A673 (cell line): Measurements from ENCODE around the gene PPP3R2. TPM values are rescaled to one million over a fixed set of nuclear protein-coding genes. Genes with fewer than 3 reads are reported as not detected.

Experiments used
- BruUV-seq: library from RNA; stranded (reverse); fragments of 400-500 nt; replicated peaks from 2 replicates; lab custom pipeline; 2021; lab: Mats Ljungman, UMichigan
- CTCF ChIA-PET: fragments of 300-600 bp; sonication (Branson Sonifier 250); formaldehyde crosslinking; loops from one replicate; lab custom pipeline; 2022; ENCODE audit warnings: antibody characterized with exemption; lab: Charles Lee
- POLR2A ChIA-PET: fragments of 300-600 bp; sonication (Branson Sonifier 250); formaldehyde crosslinking; loops from one replicate; lab custom pipeline; 2022; ENCODE audit warnings: antibody characterized with exemption; ENCODE audit not compliant: low non-redundant PET; lab: Charles Lee
- DNase-seq: peaks from one replicate; pipeline ENCODE4 v3.0.0-alpha.2; 2015; ENCODE audit warnings: low spot score
- H3K27ac ChIP-seq: fragments of 200-600 bp; sonication (generic); 2 replicates; pipeline ENCODE4 v1.5.1; 2016; ENCODE audit warnings: mixed run types, low read depth, mild to moderate bottlenecking, mixed read lengths, antibody characterized with exemption, low read length; ENCODE audit not compliant: poor library complexity, severe bottlenecking
- H3K27me3 ChIP-seq: fragments of 200-600 bp; sonication (generic); replicated peaks from 2 replicates; pipeline ENCODE4 v1.6.1; 2017; ENCODE audit warnings: mixed run types, low read depth, mild to moderate bottlenecking, mixed read lengths, antibody characterized with exemption, low read length; ENCODE audit not compliant: insufficient read depth, poor library complexity
- H3K36me3 ChIP-seq: fragments of 200-600 bp; sonication (generic); 2 replicates; pipeline ENCODE4 v1.6.1; 2016; ENCODE audit warnings: mixed run types, mild to moderate bottlenecking, mixed read lengths, antibody characterized with exemption, low read length; ENCODE audit not compliant: insufficient read depth, poor library complexity, severe bottlenecking
- H3K4me1 ChIP-seq: fragments of 200-600 bp; sonication (generic); 2 replicates; pipeline ENCODE4 v1.6.1; 2017; ENCODE audit warnings: mixed run types, mild to moderate bottlenecking, mixed read lengths, antibody characterized with exemption, low read length; ENCODE audit not compliant: insufficient read depth, poor library complexity, severe bottlenecking
- H3K4me3 ChIP-seq: fragments of 200-600 bp; sonication (generic); 2 replicates; pipeline ENCODE4 v1.5.1; 2016; ENCODE audit warnings: low read depth, mixed run types, mild to moderate bottlenecking, mixed read lengths, low read length; ENCODE audit not compliant: poor library complexity, severe bottlenecking
- H3K9me3 ChIP-seq: fragments of 200-600 bp; sonication (generic); 2 replicates; pipeline ENCODE4 v1.6.1; 2016; ENCODE audit warnings: mixed run types, low read depth, mild to moderate bottlenecking, mixed read lengths, antibody characterized with exemption, low read length; ENCODE audit not compliant: poor library complexity, severe bottlenecking
- EZH2 ChIP-seq: fragments of 200-600 bp; sonication (generic); IDR thresholded peaks from 2 replicates; pipeline ENCODE4 v1.6.1; 2017; ENCODE audit warnings: borderline replicate concordance, low read depth, mild to moderate bottlenecking, mixed read lengths, antibody characterized with exemption, low read length; ENCODE audit not compliant: poor library complexity, severe bottlenecking
- intact Hi-C: fragments of 100-400 bp; cut with micrococcal nuclease; formaldehyde crosslinking; loops from one replicate; pipeline ENCODE4 v1.10.0; 2022; ENCODE audit not compliant: unreplicated experiment
- total RNA-seq: library from RNA; stranded (reverse); gene quantifications from 2 replicates; pipeline ENCODE4 v1.2.3, GENCODE V29; 2021
- TF ChIP-seq, protein P1 (sequence below): fragments of 300-800, 200-600 bp; sonication (generic); conservative IDR thresholded peaks from 2 replicates; pipeline ENCODE4 v1.5.1; 2017; ENCODE audit warnings: low read depth, mild to moderate bottlenecking, antibody characterized with exemption, low read length, moderate library complexity, mixed read lengths

Gene PPP3R2
- total RNA-seq, 1 experiment from 2014 or later = not detected

DNA sequence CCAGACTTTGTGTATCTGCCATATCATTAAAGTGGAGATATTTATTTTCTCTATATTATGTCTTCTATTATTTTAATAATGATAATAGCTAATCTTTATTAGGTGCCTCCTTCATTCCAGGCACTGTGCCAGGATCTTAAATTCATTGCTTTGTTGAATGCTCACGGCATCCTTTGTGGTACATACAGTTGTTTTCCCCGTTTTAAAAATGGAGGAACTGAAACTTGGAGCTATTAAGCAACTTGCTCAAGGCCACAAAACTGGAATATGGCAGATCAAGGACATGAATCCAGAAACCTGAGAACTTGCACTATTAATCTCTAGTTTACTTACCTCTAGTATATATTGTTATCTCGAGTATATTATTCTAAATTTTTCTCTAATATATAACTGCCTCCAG is 41.5 kb upstream of the PPP3R2 start:
- DNase-seq = no peak
- Histone ChIP-seq H3K27ac (no peak overlapping the region), H3K36me3 (no peaks in the 10 kb centered on the region), H3K9me3 (no peaks in the 10 kb centered on the region), H3K27me3 (no peaks in the 10 kb centered on the region), H3K4me3 (no peak overlapping the region), H3K4me1 (no peaks in the 10 kb centered on the region)
- intact Hi-C loops = no loop called here
- ChIA-PET CTCF (no interaction called here), POLR2A (no interaction called here)
- no peak for TF ChIP-seq EZH2
- TF ChIP-seq, protein P1, sequence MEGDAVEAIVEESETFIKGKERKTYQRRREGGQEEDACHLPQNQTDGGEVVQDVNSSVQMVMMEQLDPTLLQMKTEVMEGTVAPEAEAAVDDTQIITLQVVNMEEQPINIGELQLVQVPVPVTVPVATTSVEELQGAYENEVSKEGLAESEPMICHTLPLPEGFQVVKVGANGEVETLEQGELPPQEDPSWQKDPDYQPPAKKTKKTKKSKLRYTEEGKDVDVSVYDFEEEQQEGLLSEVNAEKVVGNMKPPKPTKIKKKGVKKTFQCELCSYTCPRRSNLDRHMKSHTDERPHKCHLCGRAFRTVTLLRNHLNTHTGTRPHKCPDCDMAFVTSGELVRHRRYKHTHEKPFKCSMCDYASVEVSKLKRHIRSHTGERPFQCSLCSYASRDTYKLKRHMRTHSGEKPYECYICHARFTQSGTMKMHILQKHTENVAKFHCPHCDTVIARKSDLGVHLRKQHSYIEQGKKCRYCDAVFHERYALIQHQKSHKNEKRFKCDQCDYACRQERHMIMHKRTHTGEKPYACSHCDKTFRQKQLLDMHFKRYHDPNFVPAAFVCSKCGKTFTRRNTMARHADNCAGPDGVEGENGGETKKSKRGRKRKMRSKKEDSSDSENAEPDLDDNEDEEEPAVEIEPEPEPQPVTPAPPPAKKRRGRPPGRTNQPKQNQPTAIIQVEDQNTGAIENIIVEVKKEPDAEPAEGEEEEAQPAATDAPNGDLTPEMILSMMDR = no peak
- no TSS peak for BruUV-seq

DNA sequence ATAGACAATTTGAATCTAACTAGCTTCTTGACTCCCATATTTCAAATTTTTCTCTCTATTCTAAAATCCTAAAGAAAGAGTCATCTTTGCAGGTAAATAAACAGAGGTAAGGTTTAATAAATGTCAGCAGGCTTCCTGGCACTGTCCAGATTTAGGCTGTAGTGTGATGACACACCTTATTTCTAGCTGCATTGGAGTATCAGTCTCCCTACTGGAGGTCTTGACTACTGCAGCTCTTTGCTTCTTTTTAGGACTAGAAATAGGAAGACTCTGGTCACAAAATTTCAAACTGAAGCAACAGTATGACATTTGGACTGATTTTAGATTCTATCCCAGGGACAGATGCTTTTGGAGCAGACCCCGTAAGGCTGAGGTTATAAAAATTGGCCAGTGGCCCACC is 40.7 kb upstream of the PPP3R2 start:
- Histone ChIP-seq H3K27ac (no peak overlapping the region), H3K27me3 (no peaks in the 10 kb centered on the region), H3K4me3 (no peak overlapping the region), H3K4me1 (no peaks in the 10 kb centered on the region), H3K36me3 (no peaks in the 10 kb centered on the region), H3K9me3 (no peaks in the 10 kb centered on the region)
- ChIA-PET POLR2A (no interaction called here), CTCF (no interaction called here)
- BruUV-seq = no TSS peak
- intact Hi-C loops = no loop called here
- no peak for TF ChIP-seq EZH2
- TF ChIP-seq, protein P1 = no peak
- DNase-seq = no peak

DNA sequence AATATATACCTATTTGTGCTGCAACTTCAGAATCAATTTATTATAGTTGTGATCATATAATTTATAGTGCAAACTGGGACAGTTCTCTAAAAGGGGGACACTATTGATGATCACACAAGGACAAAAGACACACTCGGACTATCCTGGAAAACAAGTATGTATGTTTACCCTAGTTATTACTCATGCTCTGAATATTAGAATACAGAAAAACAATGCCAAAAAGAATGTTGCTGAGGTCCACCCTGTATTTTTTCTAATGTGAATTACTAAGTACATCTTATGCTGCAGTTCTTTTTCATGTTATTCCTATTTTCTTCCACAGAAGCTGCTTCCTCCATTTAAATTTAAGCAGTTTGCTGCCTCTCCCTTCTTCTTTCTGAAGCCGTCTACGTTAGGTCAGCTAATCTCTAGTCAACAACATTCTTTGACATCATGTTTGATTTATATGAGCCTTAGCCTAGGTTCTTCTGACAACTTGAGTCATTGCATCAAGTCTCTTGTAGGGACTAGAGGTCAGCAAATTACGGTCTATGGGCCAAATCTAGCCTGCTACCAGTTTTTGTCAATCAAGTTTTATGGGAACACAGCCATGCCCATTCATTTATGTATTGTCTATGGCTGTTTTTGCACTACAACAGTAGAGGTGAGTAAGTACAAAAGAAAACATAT is 40.1 kb upstream of the PPP3R2 start:
- H3K4me3 ChIP-seq = no peak overlapping the region
- H3K9me3 ChIP-seq = no peaks in the 10 kb centered on the region
- no peaks in the 10 kb centered on the region for H3K27me3 ChIP-seq
- no peak for DNase-seq
- no peaks in the 10 kb centered on the region for H3K4me1 ChIP-seq
- H3K27ac ChIP-seq = no peak overlapping the region
- POLR2A ChIA-PET = no interaction called here
- H3K36me3 ChIP-seq = no peaks in the 10 kb centered on the region
- intact Hi-C loops = no loop called here
- CTCF ChIA-PET = no interaction called here
- no TSS peak for BruUV-seq
- no peak for TF ChIP-seq EZH2
- TF ChIP-seq, protein P1 = no peak
